GM21515 (cell line): ENCODE data around the gene TRIM14.
"Not testable (repeated sequence)": the region's sequence is repeated elsewhere in the genome, so short reads cannot be mapped to it uniquely, and the experiment has no call there.

Experiments
- ATAC-seq: cut with Tn5 transposase; IDR thresholded peaks from one replicate; pipeline ENCODE4 v1.9.1; 2021; ENCODE audit not compliant: unreplicated experiment

The TRIM14 gene

DNA sequence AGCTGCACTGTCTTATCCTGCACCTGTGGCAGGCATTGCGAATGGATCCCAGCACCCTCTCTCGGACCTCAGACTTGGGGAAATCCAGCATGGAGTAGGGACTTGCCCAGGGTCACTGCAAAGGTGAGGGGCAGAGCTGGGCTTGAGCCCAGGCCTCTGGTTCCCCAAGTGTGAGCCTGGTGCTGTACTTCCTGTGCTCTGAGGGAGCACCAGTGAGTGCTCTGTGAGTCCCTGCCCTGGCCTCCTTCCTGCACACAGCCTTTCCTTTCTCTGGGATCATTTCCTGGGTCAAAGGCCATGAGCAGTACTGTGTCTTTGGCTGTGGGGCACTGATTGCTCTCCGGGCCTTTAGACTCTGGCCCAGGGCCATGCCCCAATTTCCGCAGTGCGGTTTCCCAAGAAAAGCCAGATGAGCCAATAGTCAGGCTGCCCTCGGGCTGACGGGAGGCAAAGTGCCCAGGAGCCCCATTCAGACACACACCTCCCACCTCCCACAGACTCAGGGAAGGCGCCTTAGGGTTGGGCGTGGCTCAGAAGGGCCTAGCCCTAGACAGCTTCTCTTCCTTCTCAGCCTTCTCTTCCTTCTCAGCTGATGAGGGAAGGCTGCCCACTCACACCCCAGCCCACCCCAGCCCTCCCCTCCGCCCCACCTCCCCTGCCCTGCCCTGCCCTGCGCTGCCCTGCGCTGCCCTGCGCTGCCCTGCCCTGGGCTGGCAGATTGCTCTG is 23.3 kb upstream of the TRIM14 start:
- no peak for ATAC-seq

- ATAC-seq = no peak
These were observed 21.5 kb upstream of the TRIM14 start for GRCh38 chr9:98140503-98140902.

DNA sequence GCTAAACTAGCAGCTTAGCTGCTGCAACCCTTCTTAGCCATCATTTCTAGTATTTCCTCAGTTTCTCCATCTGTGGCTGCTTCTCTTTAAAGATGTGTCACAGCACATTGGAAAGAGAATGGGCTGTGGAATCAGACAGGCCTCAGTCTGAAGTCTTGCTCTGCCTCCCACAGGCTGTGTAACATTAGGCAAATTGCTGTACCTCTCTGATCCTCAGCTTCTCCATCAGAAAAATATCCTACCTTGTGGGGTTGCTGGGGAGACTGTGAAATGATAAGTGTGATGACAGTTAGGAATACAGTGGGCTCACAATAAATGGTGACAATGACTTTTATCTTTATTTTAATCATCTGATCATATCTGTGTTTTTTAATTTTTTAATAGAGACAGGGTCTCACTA is 17.5 kb upstream of the TRIM14 start:
- ATAC-seq = no peak

- no peak for ATAC-seq
These were observed 16.9 kb upstream of the TRIM14 start for GRCh38 chr9:98135938-98136337.

GRCh38 chr9:98135558-98135934 is 16.5 kb upstream of the TRIM14 start:
- no peak for ATAC-seq

DNA sequence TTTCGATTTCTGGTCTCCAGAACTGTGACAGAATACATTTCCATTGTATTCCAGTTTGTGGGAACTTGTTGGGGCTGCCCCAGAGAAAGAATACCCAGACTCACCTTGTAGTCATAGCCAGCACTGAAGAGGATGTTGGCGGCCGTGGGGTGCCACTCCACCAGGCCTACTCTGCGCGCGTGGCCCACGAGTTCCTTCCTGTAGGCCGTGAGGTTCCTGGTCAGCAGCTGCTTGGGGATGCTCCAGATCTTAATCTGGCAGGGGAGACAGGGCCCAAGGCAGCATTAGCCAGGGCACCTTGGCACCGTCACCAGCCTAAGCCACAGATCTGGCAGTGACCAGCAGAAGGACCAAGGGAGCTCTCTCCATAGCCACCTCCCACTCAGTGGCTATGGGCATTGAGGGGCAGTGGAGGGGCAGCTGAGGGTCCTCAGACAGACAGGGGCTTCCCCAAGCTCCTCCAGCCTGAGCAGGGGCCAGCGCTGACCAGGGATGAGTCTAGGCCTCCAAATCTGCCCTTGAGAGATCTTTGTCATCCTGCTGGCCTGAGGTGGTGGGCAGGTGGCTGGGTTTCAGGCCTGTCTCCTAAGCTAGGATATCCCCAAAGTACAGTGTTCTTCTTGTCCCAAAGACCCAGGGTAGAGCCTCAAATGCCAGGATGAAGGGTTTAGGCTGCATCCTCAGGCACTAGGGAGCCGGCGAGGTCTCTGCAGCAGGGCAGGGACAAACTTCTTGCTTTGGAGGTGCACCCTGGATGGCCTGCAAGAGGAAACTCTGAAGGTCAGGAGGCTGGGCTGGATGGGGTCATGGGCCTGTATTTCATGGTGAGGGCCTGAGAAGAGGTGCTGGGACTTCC is 15.9 kb upstream of the TRIM14 start:
- ATAC-seq = no peak

DNA sequence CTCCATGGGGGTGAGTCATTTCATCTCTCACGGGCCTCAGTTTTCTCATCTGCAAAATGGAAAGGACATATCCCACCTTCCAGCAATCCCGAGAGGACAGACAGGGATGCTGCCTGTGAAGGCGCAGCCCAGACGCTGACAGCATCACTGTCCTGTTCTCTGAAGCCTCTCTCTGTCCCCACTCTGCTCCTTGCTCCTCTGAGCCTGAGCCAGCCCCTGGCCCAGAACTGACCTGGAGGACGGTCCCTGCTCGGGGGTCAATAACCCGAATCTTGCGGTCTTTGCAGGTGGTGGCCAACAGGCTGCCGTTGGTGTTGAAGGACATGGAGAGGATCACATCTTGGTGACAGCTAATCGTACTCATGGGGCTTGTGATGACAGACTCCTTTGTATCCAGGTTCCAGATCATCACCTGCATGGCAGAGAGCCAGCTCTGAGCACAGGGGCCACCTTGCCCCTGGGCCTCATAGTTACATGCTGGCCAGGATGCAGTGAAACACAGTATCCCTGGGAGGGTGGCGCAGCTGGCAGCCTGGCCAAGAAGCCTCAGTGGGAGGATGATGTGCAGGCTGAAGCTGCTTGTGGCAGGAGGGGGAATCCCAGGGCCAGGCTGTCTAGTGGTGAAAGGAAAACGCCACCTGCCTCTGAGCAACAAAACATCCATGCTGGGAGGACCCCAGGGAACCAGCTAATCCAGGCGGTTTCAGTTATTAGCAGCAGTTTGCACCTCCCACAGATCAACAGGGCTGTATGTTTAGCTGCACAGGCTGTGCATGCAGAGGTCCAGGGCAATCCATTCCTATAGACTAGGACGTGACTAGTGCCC is 14.0 kb upstream of the TRIM14 start:
- no peak for ATAC-seq

- no peak for ATAC-seq
These were observed 13.1 kb upstream of the TRIM14 start for GRCh38 chr9:98132158-98132557.

DNA sequence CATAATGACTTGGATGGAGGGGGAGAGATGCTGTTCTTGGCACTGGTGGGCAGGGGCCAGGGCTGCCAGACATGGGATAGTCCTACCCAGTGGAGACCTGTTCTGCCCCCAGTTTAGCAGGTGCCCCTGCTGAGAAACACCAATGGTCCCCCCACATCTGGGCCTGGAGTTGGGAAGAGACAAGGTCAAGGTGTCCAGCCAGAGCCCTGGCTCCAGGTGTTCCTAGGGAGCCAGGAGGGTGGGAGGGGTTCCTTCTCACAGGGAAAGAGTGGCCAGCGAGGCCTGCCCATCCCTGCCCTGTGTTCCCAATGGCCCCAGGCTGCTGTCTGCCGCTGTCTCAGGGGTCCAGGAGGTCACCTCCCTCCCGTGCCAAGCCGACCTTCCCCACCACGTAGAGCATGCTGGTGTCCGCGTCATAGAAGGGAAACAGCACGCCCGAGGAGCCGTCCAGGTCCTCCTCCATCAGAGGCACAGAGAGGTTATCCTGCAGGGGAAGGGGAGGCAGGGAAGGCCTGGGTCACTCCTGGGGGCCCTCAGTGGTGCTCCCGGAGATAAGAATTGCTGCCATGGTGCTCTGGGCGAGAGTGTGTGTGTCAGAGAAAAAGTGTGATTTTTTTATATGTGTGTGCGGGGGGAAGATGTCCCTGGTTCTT is 11.7 kb upstream of the TRIM14 start:
- no peak for ATAC-seq

- not testable (repeated sequence) for ATAC-seq
These were observed 11.0 kb upstream of the TRIM14 start for GRCh38 chr9:98130060-98130459.

DNA sequence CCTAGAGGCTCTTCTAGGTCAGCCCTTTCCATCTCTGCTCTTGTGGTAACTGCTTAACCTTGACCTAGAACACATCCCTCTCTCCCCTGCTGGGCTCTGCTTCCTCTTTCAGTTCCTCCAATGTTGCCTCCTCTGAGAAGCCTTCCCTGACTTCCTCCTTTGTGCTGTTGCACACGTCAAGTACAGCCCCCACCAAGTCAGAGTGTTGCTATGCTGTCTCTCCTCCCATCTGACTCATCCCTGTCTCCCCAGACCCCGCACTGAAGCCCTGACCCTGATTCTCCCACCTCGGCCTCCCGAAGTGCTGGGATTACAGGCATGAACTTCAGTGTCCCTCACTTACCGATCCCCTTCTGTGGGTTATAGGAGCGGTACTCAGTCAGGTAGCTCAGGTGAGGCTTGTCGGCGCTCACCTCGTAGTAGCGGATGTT is 10.4 kb upstream of the TRIM14 start:
- ATAC-seq = peak; percentile 81

- no peak for ATAC-seq
These were observed 9.3 kb upstream of the TRIM14 start for GRCh38 chr9:98128316-98128715.

- no peak for ATAC-seq
These were observed 8.2 kb upstream of the TRIM14 start for GRCh38 chr9:98127226-98127625.

- ATAC-seq = no peak
These were observed 5.8 kb upstream of the TRIM14 start for GRCh38 chr9:98124637-98125426.

GRCh38 chr9:98124091-98124490 is 5.1 kb upstream of the TRIM14 start:
- not testable (repeated sequence) for ATAC-seq

GRCh38 chr9:98121058-98121457 is 2.0 kb upstream of the TRIM14 start:
- ATAC-seq = no peak

GRCh38 chr9:98120476-98120875 is 1.5 kb upstream of the TRIM14 start:
- ATAC-seq = no peak

DNA sequence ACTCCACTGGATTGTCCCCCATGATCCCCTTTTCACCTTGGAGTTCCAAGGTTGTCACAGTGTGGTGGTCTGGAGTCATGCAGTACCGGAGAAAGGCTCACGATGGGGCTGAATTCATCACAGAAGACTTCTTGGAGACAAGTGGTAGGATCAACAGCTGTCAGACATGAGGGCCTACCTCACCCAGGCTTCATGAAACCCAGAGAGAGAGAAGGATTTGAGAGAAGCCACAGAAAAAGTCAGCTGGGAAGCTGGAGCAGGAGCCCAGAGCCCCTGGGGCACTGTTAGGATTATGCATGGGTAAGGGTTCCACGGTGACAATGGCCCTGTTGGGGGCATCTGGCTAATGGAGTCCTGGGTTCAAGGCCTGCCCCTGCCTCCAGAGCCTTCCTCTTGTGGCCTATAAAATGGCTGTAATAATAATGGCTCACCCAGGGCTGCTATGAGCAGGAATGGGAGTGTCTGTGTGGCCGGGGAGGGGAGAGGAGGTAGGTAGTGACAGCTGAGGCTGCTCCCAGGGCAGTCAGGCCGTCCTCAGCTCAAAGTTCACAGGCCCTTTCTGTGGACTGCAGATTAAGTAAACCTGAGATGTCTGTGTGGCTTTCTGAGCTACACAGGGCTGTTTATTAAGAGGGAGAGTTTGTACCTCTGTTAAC is 910 bp downstream of the TRIM14 start:
- ATAC-seq = peak; percentile 55

DNA sequence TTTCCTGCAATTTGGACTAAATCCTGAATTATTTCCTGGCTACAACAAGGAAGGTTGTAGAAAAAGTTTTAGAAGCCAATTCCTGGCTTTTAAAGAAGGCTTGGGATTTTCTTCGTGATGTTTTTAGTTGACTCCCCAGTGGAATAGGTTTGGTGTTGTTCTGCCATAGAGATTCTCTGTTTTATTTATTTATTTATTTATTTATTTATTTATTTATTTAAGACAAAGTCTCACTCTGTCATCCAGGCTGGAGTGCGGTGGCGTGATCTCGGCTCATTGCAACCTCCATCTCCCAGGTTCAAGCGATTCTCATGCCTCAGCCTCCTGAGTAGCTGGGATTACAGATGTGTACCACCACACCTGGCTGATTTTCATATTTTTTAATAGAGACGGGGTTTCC is 1.9 kb downstream of the TRIM14 start:
- ATAC-seq = not testable (repeated sequence)

GRCh38 chr9:98109052-98109451 is 10.0 kb downstream of the TRIM14 start:
- no peak for ATAC-seq
